ENCODE measurements around the gene ZNHIT2. TPM values are rescaled to one million over a fixed set of nuclear protein-coding genes. Genes with fewer than 3 reads are reported as not detected.

ZNHIT2 gene
- total RNA-seq, 1 donor from 2014 or later, result 8.1 TPM

- H3K4me3 Mint-ChIP-seq (ENCODE audit: unreplicated experiment), result peak within 1 kb of the TSS; percentile 84
- H4K20me1 ChIP-seq (ENCODE audit: insufficient read depth, low read length), result peaks cover 25% of the 10 kb centered on the region
- no peak for FAIRE-seq
These were observed 5.6 kb downstream of the ZNHIT2 start, which contains the start of gene TM7SF2 for GRCh38 chr11:65111744-65112545. Gene TM7SF2 (plus strand): TSS chr11:65111872. CDS start chr11:65112016, 144 bp downstream.

DNA sequence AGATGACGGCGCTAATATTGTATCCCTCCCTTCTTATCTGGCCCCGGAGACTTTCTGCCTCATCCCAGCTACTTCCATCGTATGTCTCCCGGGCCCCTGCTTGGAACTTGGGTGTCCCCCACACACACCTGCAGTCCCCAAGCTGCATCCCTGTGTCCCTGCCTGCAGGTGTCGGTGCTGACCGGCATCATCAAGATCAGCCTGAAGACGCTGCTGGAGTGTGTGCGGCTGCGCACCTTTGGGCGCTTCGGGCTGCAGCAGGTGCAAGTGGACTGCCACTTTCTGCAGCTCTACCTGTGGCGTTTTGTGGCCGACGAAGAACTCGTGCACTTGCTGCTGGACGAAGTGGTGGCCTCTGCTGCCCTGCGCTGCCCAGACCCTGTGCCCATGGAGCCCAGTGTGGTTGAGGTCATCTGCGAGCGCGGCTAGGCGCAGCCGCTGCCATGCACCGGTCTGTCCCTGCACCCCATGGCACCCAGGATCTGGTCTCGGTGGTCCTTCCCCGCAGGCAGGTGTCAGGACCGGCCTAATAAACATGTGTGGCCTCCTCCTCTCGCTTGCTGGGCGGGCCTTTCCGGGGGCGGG is 6.2 kb downstream of the ZNHIT2 start:
- H3K36me3 Mint-ChIP-seq (ENCODE audit: low read depth, unreplicated experiment), result peaks cover 7% of the 10 kb centered on the region
- Histone ChIP-seq H3K27me3 (ENCODE audit: insufficient read depth, low read length) (no peaks in the 10 kb centered on the region), H3K27ac (ENCODE audit: low read depth, low read length) (no peak overlapping the region), H3K9me3 (ENCODE audit: insufficient read depth, low read depth, low read length) (no peaks in the 10 kb centered on the region), H3K9ac (ENCODE audit: low read length) (no peak overlapping the region), H3K4me3 (ENCODE audit: insufficient read depth, low read depth, low read length) (no peak overlapping the region), H3K36me3 (ENCODE audit: insufficient read depth, low read length) (no peaks in the 10 kb centered on the region), H3K4me2 (ENCODE audit: low read length) (peak overlapping the region; percentile 96), H3K79me2 (ENCODE audit: insufficient read depth, low read length) (peaks cover 18% of the 10 kb centered on the region), H3K4me1 (ENCODE audit: insufficient read depth, low read length) (peaks cover 25% of the 10 kb centered on the region), H2AFZ (ENCODE audit: low read depth, low read length) (no peak overlapping the region), H4K20me1 (ENCODE audit: insufficient read depth, low read length) (peaks cover 28% of the 10 kb centered on the region)
- no peaks in the 10 kb centered on the region for H3K27me3 Mint-ChIP-seq (ENCODE audit: low read depth, unreplicated experiment)
- H3K4me3 Mint-ChIP-seq (ENCODE audit: unreplicated experiment), result peak overlapping the region; percentile 70
- FAIRE-seq, result no peak
- no peak for DNase-seq (ENCODE audit: low read depth)
- peak overlapping the region; percentile 53 for H3K27ac Mint-ChIP-seq (ENCODE audit: unreplicated experiment)
- TF ChIP-seq, protein P1, sequence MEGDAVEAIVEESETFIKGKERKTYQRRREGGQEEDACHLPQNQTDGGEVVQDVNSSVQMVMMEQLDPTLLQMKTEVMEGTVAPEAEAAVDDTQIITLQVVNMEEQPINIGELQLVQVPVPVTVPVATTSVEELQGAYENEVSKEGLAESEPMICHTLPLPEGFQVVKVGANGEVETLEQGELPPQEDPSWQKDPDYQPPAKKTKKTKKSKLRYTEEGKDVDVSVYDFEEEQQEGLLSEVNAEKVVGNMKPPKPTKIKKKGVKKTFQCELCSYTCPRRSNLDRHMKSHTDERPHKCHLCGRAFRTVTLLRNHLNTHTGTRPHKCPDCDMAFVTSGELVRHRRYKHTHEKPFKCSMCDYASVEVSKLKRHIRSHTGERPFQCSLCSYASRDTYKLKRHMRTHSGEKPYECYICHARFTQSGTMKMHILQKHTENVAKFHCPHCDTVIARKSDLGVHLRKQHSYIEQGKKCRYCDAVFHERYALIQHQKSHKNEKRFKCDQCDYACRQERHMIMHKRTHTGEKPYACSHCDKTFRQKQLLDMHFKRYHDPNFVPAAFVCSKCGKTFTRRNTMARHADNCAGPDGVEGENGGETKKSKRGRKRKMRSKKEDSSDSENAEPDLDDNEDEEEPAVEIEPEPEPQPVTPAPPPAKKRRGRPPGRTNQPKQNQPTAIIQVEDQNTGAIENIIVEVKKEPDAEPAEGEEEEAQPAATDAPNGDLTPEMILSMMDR (IDR thresholded peaks at IDR 0.05; ENCODE audit: insufficient read depth, low read depth, low read length), result no peak
- no peak for TF ChIP-seq EZH2 (IDR thresholded peaks at IDR 0.05; ENCODE audit: insufficient read depth, low read length)
- peaks cover 4% of the 10 kb centered on the region for H3K4me1 Mint-ChIP-seq (ENCODE audit: low read depth, unreplicated experiment)
- H3K9me3 Mint-ChIP-seq (ENCODE audit: unreplicated experiment), result no peaks in the 10 kb centered on the region

More at GRCh38 chr11:65111744-65112545, 5.6 kb downstream of the ZNHIT2 start, which contains the start of gene TM7SF2:
- Histone ChIP-seq H2AFZ (ENCODE audit: low read depth, low read length) (no peak within 1 kb of the TSS), H3K4me1 (ENCODE audit: insufficient read depth, low read length) (peaks cover 32% of the 10 kb centered on the region), H3K4me2 (ENCODE audit: low read length) (peak within 1 kb of the TSS; percentile 96), H3K9ac (ENCODE audit: low read length) (peak within 1 kb of the TSS; percentile 74), H3K4me3 (ENCODE audit: insufficient read depth, low read depth, low read length) (peak within 1 kb of the TSS; percentile 53), H3K9me3 (ENCODE audit: insufficient read depth, low read depth, low read length) (no peaks in the 10 kb centered on the region), H3K79me2 (ENCODE audit: insufficient read depth, low read length) (peaks cover 22% of the 10 kb centered on the region), H3K27ac (ENCODE audit: low read depth, low read length) (no peak within 1 kb of the TSS), H3K27me3 (ENCODE audit: insufficient read depth, low read length) (no peaks in the 10 kb centered on the region), H3K36me3 (ENCODE audit: insufficient read depth, low read length) (no peaks in the 10 kb centered on the region)
- no peak for TF ChIP-seq EZH2 (IDR thresholded peaks at IDR 0.05; ENCODE audit: insufficient read depth, low read length)
- TF ChIP-seq, protein P1 (IDR thresholded peaks at IDR 0.05; ENCODE audit: insufficient read depth, low read depth, low read length), result no peak
- Mint-ChIP-seq H3K9me3 (ENCODE audit: unreplicated experiment) (no peaks in the 10 kb centered on the region), H3K27ac (ENCODE audit: unreplicated experiment) (peak within 1 kb of the TSS; percentile 53), H3K4me1 (ENCODE audit: low read depth, unreplicated experiment) (peaks cover 4% of the 10 kb centered on the region), H3K36me3 (ENCODE audit: low read depth, unreplicated experiment) (peaks cover 7% of the 10 kb centered on the region), H3K27me3 (ENCODE audit: low read depth, unreplicated experiment) (no peaks in the 10 kb centered on the region)
- peak; percentile 71 for DNase-seq (ENCODE audit: low read depth)

All from astrocyte (in vitro differentiated cells and primary cell).